Activated naive CD8-positive, alpha-beta T cell treated with anti-CD3 and anti-CD28 coated beads for 36 hours (primary cell): ENCODE measurements around the gene GALNT14. TPM values are rescaled to one million over a fixed set of nuclear protein-coding genes. Genes with fewer than 3 reads are reported as not detected.

ENCODE experiments used
- DNase-seq: peaks from one replicate; pipeline ENCODE4 v3.0.0; 2021
- H3K27ac Mint-ChIP-seq: one replicate; pipeline ENCODE4 v1.8.0; 2022; ENCODE audit warnings: mild to moderate bottlenecking, moderate library complexity, mixed read lengths
- H3K27me3 Mint-ChIP-seq: one replicate; pipeline ENCODE4 v1.8.0; 2022; ENCODE audit warnings: mild to moderate bottlenecking, mixed read lengths
- H3K36me3 Mint-ChIP-seq: one replicate; pipeline ENCODE4 v1.8.0; 2021; ENCODE audit warnings: mild to moderate bottlenecking, mixed read lengths
- H3K4me1 Mint-ChIP-seq: one replicate; pipeline ENCODE4 v1.8.0; 2021; ENCODE audit warnings: mixed read lengths
- H3K4me3 Mint-ChIP-seq: one replicate; pipeline ENCODE4 v1.8.0; 2022; ENCODE audit warnings: mild to moderate bottlenecking, moderate library complexity, mixed read lengths
- H3K9me3 Mint-ChIP-seq: one replicate; pipeline ENCODE4 v1.8.0; 2022; ENCODE audit warnings: mixed read lengths
- total RNA-seq, 2 experiments: library from RNA; stranded (reverse); gene quantifications; one replicate each; pipeline ENCODE4 v1.2.3, GENCODE V29; 2021

GALNT14 gene
- total RNA-seq, 2 experiments from 2014 or later: 2.1 to 2.5 TPM

GRCh38 chr2:31141443-31142085, 3.3 kb upstream of the GALNT14 start:
- Mint-ChIP-seq H3K27me3 (peaks cover 26% of the 10 kb centered on the region), H3K4me1 (peaks cover 7% of the 10 kb centered on the region), H3K4me3 (no peak overlapping the region), H3K36me3 (no peaks in the 10 kb centered on the region), H3K9me3 (no peaks in the 10 kb centered on the region), H3K27ac (no peak overlapping the region)
- DNase-seq: no peak

DNA sequence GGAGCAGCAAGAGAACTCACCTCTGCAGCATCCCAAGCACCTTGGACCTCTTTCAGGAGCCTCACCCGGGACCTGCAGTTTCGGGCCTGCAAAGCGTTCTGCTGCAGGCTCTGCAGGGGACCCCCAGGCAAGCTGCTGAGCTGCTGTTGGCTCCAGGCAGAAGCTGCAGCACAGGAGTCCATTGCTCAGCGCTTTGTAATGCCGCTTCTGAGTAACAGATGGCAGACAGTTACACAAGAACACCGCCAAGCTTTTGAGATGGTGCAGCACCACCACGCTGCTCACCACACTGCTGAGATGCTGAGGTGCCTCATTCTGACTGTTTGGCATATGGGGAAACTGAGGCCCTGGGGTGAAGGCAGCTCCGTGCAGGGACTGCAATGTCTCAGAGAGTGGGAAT, 1.9 kb upstream of the GALNT14 start:
- peaks cover 40% of the 10 kb centered on the region for H3K27me3 Mint-ChIP-seq
- H3K27ac Mint-ChIP-seq: no peak overlapping the region
- no peaks in the 10 kb centered on the region for H3K36me3 Mint-ChIP-seq
- H3K9me3 Mint-ChIP-seq: no peaks in the 10 kb centered on the region
- no peak for DNase-seq
- peaks cover 8% of the 10 kb centered on the region for H3K4me1 Mint-ChIP-seq
- no peak overlapping the region for H3K4me3 Mint-ChIP-seq

DNA sequence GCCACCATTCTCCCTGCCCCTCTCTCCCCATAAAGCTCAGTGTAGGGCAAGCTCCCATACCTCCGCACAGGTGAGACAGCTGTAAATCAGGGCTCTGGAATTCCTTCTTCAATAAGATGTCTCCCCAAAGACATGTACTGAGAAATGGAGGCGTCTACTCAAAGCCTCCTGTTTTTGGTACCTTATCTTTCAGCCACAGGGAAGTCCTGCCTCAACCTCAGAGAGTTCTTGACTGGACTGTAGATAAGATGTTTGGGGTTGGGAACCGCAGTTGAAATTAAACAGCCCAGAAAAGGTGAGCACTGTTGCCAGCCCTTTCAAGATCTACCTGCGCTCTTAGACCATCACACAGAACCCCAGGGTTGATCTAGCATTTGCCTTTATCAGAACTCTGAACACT, 1.4 kb upstream of the GALNT14 start:
- H3K9me3 Mint-ChIP-seq: no peaks in the 10 kb centered on the region
- no peaks in the 10 kb centered on the region for H3K36me3 Mint-ChIP-seq
- no peak overlapping the region for H3K4me3 Mint-ChIP-seq
- peaks cover 8% of the 10 kb centered on the region for H3K4me1 Mint-ChIP-seq
- H3K27me3 Mint-ChIP-seq: peaks cover 45% of the 10 kb centered on the region
- H3K27ac Mint-ChIP-seq: no peak overlapping the region
- DNase-seq: no peak

- peak; percentile 17 for DNase-seq
- Mint-ChIP-seq H3K27me3 (peaks cover 62% of the 10 kb centered on the region), H3K4me1 (peaks cover 8% of the 10 kb centered on the region), H3K27ac (peak overlapping the region; percentile 16), H3K36me3 (no peaks in the 10 kb centered on the region), H3K4me3 (peak overlapping the region; percentile 72), H3K9me3 (no peaks in the 10 kb centered on the region)
Observed at GRCh38 chr2:31137211-31138036, 816 bp downstream of the GALNT14 start.

DNA sequence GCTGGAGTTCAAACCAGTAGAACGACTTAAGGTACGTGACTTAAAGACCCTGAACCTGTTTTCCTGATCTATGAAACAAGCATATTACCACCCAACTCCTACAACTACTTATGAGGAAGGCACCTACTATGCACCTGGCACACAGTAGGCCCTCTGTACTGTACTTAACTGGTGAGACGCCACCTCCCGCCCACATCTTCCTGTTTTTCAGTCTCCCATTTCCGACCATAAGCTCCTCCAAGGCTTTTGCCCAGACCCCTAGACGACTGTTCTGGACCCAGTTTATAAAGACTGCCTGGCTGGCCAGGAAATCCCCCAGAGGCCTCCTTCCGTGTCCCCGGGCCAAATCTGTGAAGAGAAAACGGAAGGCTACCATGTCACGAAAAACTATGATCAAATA, 1.5 kb downstream of the GALNT14 start:
- peaks cover 65% of the 10 kb centered on the region for H3K27me3 Mint-ChIP-seq
- DNase-seq: peak; percentile 14
- H3K4me3 Mint-ChIP-seq: peak overlapping the region; percentile 72
- peak overlapping the region; percentile 16 for H3K27ac Mint-ChIP-seq
- peaks cover 8% of the 10 kb centered on the region for H3K4me1 Mint-ChIP-seq
- H3K9me3 Mint-ChIP-seq: no peaks in the 10 kb centered on the region
- H3K36me3 Mint-ChIP-seq: no peaks in the 10 kb centered on the region

DNA sequence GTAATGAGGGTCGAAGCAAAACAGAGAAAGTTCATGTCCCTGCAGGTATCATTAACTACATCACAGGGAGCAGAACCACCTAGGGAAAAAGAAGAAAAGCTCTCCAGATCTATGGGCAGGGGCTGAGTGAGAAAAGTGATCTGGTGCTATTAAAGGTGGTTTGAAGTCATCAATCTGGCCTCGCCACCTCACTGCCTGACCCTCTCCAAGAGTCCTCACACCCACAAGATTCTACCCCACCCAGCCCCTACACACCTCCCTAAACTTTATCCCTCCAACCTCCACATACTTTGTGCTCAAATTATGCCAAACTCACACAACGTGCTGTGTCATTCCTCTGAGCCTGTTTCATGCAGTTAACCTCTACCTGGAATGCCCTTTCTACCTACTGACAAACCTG, 2.2 kb downstream of the GALNT14 start:
- peaks cover 65% of the 10 kb centered on the region for H3K27me3 Mint-ChIP-seq
- DNase-seq: no peak
- H3K9me3 Mint-ChIP-seq: no peaks in the 10 kb centered on the region
- H3K27ac Mint-ChIP-seq: no peak overlapping the region
- peaks cover 8% of the 10 kb centered on the region for H3K4me1 Mint-ChIP-seq
- H3K36me3 Mint-ChIP-seq: no peaks in the 10 kb centered on the region
- no peak overlapping the region for H3K4me3 Mint-ChIP-seq

DNA sequence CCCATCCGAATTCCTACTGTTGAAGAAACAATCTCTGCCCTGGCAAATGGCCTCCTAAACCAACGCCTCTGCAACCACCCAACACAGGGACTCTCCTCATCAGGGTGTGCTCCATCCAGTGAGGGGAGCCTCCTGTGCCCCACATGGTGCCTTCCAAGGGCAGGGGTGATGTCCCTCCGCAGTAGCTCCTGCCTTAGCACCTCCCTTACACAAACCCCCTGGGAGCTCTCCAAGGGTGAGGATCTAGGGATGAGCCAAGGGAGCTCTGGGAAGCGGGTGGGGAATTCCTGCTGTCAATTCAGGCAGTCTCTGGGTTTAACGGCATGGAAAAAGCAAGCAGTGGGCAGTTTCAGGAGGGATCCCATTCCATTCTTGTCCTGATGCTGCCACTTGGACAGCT, 3.8 kb downstream of the GALNT14 start:
- Mint-ChIP-seq H3K4me1 (peaks cover 8% of the 10 kb centered on the region), H3K27me3 (peaks cover 55% of the 10 kb centered on the region), H3K36me3 (no peaks in the 10 kb centered on the region), H3K27ac (no peak overlapping the region), H3K9me3 (no peaks in the 10 kb centered on the region), H3K4me3 (no peak overlapping the region)
- no peak for DNase-seq

DNA sequence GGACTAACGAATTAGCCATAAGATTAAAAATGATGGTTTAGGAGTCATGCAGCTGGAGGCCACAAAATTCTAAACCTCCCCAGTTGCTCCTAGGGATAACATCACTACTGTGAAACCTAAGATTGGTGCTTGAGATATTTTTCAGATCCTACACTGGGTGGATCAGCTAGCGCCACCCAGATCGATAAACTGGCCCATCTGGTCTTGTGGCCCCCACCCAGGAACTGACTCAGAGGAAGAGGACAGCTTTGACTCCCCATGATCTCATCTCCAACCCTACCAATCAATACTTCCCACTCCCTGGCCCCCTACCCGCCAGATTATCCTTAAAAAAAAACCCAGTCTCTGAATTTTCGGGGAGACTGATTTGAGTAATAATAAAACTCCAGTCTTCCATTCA, 5.5 kb downstream of the GALNT14 start:
- H3K27me3 Mint-ChIP-seq: peaks cover 48% of the 10 kb centered on the region
- H3K9me3 Mint-ChIP-seq: no peaks in the 10 kb centered on the region
- no peak overlapping the region for H3K27ac Mint-ChIP-seq
- peaks cover 8% of the 10 kb centered on the region for H3K4me1 Mint-ChIP-seq
- no peak overlapping the region for H3K4me3 Mint-ChIP-seq
- H3K36me3 Mint-ChIP-seq: no peaks in the 10 kb centered on the region
- DNase-seq: no peak

DNA sequence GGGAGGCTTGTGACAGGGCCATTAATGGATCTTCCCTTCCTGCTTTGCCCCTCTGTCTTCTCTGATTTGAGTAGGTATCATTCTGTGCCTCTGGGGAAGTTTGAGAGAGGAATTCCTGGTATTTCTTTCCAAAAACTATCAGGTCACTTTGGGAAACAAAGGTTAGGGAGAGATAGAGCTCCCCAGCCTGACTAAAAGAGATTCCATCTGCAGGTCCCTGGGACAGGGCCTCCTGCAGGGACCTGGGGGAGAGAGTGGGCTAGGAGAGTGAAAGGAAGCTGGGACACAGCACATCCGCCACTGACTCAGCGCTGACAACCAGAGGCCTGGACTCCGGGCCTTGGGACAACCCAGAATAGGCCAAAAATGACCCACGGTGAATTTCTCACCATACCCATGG, 6.4 kb downstream of the GALNT14 start:
- no peaks in the 10 kb centered on the region for H3K9me3 Mint-ChIP-seq
- H3K27me3 Mint-ChIP-seq: peaks cover 42% of the 10 kb centered on the region

DNA sequence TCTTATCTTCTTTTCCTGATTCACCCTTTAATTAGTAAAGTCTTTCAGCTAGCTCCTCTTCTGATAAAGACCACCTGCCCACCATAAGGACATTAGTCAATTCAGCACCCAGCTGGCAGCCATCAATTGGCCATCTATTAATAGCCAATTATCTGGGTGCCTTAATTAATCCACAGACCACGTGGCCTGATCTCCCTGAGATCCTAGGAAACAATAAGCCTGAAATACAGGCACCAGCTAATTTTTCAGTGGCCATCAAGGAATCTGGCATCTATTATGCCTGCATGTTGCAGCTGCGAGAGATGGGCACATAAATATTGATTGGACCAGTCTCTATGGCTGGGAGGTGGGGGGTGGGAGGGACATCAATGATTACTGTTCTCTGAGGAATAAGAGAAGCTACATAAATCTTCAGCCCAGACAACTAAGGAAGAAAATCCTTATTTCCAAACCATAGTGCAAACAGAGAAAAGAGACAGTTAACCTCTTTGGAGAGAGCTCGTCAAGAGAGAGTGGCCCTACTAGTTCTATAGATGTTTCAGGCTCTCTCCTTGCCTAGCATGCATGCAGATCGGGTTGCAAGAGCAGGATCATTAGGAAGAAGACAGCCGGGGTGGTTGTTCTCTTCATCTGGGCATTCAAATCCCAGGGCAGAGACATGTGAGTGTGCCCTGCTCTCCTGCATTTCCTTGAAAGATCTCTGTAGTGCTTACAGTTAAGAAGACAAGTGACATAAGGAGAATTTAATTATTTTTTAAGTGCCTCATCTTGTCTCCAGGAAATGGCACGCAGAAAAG, 8.7 kb downstream of the GALNT14 start:
- no peaks in the 10 kb centered on the region for H3K4me1 Mint-ChIP-seq
- no peaks in the 10 kb centered on the region for H3K36me3 Mint-ChIP-seq
- no peak for DNase-seq
- H3K27ac Mint-ChIP-seq: no peak overlapping the region
- H3K9me3 Mint-ChIP-seq: no peaks in the 10 kb centered on the region
- no peak overlapping the region for H3K4me3 Mint-ChIP-seq
- H3K27me3 Mint-ChIP-seq: peaks cover 19% of the 10 kb centered on the region

More for the DNA sequence above, 6.4 kb downstream of the GALNT14 start:
- H3K4me3 Mint-ChIP-seq: no peak overlapping the region
- H3K36me3 Mint-ChIP-seq: no peaks in the 10 kb centered on the region
- H3K27ac Mint-ChIP-seq: no peak overlapping the region
- DNase-seq: no peak
- H3K4me1 Mint-ChIP-seq: peaks cover 5% of the 10 kb centered on the region

DNA sequence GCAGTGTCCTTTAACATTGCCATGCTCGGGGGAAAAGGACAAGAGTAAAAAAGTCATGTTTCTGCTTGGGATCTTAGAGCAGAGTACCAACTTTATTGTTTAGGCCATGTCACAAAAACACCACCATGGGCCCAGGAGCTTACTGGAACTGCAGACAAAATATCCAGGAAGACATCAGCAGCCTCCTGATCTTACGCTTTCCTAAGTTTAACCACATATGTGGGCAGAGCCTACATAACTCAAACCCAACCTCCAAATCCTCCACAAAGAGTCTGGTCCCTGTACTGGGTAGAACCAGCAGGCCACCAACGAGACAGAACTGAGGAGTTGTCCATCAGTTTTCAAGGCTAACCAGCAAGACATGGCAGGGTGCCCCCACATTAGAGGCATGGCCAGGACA, 10.3 kb downstream of the GALNT14 start:
- no peak for DNase-seq
- Mint-ChIP-seq H3K4me3 (no peak overlapping the region), H3K4me1 (no peaks in the 10 kb centered on the region), H3K27ac (no peak overlapping the region), H3K9me3 (no peaks in the 10 kb centered on the region), H3K36me3 (no peaks in the 10 kb centered on the region), H3K27me3 (peaks cover 5% of the 10 kb centered on the region)

- H3K9me3 Mint-ChIP-seq: no peaks in the 10 kb centered on the region
- H3K36me3 Mint-ChIP-seq: no peaks in the 10 kb centered on the region
- H3K4me3 Mint-ChIP-seq: no peak overlapping the region
- peaks cover under 1% of the 10 kb centered on the region for H3K27me3 Mint-ChIP-seq
- H3K27ac Mint-ChIP-seq: no peak overlapping the region
- DNase-seq: no peak
- no peaks in the 10 kb centered on the region for H3K4me1 Mint-ChIP-seq
Observed at GRCh38 chr2:31125918-31126695, 12.1 kb downstream of the GALNT14 start.

- no peak overlapping the region for H3K27ac Mint-ChIP-seq
- no peak overlapping the region for H3K4me3 Mint-ChIP-seq
- H3K9me3 Mint-ChIP-seq: no peaks in the 10 kb centered on the region
- peaks cover 3% of the 10 kb centered on the region for H3K27me3 Mint-ChIP-seq
- no peak for DNase-seq
- H3K4me1 Mint-ChIP-seq: no peaks in the 10 kb centered on the region
- H3K36me3 Mint-ChIP-seq: no peaks in the 10 kb centered on the region
Observed at GRCh38 chr2:31124904-31125303, 13.3 kb downstream of the GALNT14 start.

DNA sequence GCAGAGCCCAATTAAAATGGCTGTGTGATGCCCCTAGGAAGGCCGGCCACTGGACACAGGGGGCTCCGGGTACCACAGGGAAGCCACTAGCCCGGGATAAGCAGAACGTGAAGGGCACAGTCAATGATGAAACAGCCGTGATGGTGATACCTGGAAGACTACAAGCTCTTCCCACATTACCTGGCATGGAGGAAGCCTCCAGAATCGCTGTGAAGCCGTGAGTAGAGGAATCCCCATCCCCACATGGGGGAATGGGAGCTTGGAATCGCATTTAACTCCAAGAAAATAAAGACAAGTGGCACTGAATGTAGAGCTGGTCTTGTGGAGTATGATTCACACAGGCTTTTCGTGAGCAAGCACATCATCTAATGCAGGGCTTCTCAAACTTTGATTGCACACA, 16.1 kb downstream of the GALNT14 start:
- H3K4me1 Mint-ChIP-seq: no peaks in the 10 kb centered on the region
- no peak overlapping the region for H3K27ac Mint-ChIP-seq

GRCh38 chr2:31113765-31114164, 24.5 kb downstream of the GALNT14 start:
- Mint-ChIP-seq H3K27me3 (peaks cover 7% of the 10 kb centered on the region), H3K36me3 (no peaks in the 10 kb centered on the region)

More for the DNA sequence above, 16.1 kb downstream of the GALNT14 start:
- no peak for DNase-seq
- Mint-ChIP-seq H3K9me3 (no peaks in the 10 kb centered on the region), H3K36me3 (no peaks in the 10 kb centered on the region), H3K27me3 (peaks cover 3% of the 10 kb centered on the region), H3K4me3 (no peak overlapping the region)

More at GRCh38 chr2:31113765-31114164, 24.5 kb downstream of the GALNT14 start:
- Mint-ChIP-seq H3K9me3 (no peaks in the 10 kb centered on the region), H3K4me3 (no peak overlapping the region), H3K27ac (no peak overlapping the region), H3K4me1 (no peaks in the 10 kb centered on the region)
- no peak for DNase-seq
